HG03575 (cell line): ENCODE results near the gene EMP2.

Experiments
- ATAC-seq: cut with Tn5 transposase; IDR thresholded peaks from one replicate; pipeline ENCODE4 v1.9.1; 2021; ENCODE audit not compliant: unreplicated experiment, insufficient number of reproducible peaks, low FRiP score; ENCODE audit errors: extremely low read depth

The EMP2 gene

GRCh38 chr16:10611825-10612342 is 31.5 kb upstream of the EMP2 start:
- ATAC-seq, result no peak

GRCh38 chr16:10610499-10611184 is 30.2 kb upstream of the EMP2 start:
- ATAC-seq, result no peak

GRCh38 chr16:10609402-10609774 is 29.0 kb upstream of the EMP2 start:
- no peak for ATAC-seq

- no peak for ATAC-seq
These were observed 28.4 kb upstream of the EMP2 start for GRCh38 chr16:10608687-10609401.

GRCh38 chr16:10607157-10607556 is 26.8 kb upstream of the EMP2 start:
- ATAC-seq, result no peak

- ATAC-seq, result no peak
These were observed 26.2 kb upstream of the EMP2 start for GRCh38 chr16:10606607-10607006.

GRCh38 chr16:10605636-10606035 is 25.2 kb upstream of the EMP2 start:
- no peak for ATAC-seq

- no peak for ATAC-seq
These were observed 21.3 kb upstream of the EMP2 start for GRCh38 chr16:10601444-10602408.

- no peak for ATAC-seq
These were observed 20.5 kb upstream of the EMP2 start for GRCh38 chr16:10600782-10601443.

GRCh38 chr16:10599626-10600025 is 19.2 kb upstream of the EMP2 start:
- no peak for ATAC-seq

GRCh38 chr16:10598157-10598556 is 17.8 kb upstream of the EMP2 start:
- no peak for ATAC-seq

- no peak for ATAC-seq
These were observed 16.8 kb upstream of the EMP2 start for GRCh38 chr16:10597187-10597601.

- ATAC-seq, result no peak
These were observed 14.0 kb upstream of the EMP2 start for GRCh38 chr16:10594312-10594950.

GRCh38 chr16:10592611-10593010 is 12.2 kb upstream of the EMP2 start:
- no peak for ATAC-seq

GRCh38 chr16:10590342-10590741 is 9.9 kb upstream of the EMP2 start:
- ATAC-seq, result no peak

GRCh38 chr16:10589109-10589508 is 8.7 kb upstream of the EMP2 start:
- no peak for ATAC-seq

- ATAC-seq, result no peak
These were observed 7.2 kb upstream of the EMP2 start for GRCh38 chr16:10587622-10588021.

GRCh38 chr16:10584981-10585438 is 4.6 kb upstream of the EMP2 start:
- no peak for ATAC-seq
